Ovary (tissue), 9 donors: Measurements from ENCODE around the gene CPNE4. TPM values are rescaled to one million over a fixed set of nuclear protein-coding genes. Genes with fewer than 3 reads are reported as not detected.
A peak's percentile ranks its signal among the peaks of the same experiment; 100 is the strongest.

Source experiments
- DNase-seq, 5 donors: peaks; one replicate each; pipeline ENCODE4 v3.0.0-alpha.2; 2019 to 2020
- H3K27ac ChIP-seq, 2 donors: fragments of 200-600 bp; one replicate each; pipeline versions ENCODE4 v1.5.1 to v1.8.0; 2019 to 2022
- H3K27me3 ChIP-seq: fragments of 200-600 bp; one replicate; pipeline ENCODE4 v1.8.0; 2022
- H3K36me3 ChIP-seq: fragments of 200-600 bp; sonication (generic); one replicate; pipeline ENCODE4 v1.5.1; 2019
- H3K4me1 ChIP-seq: one replicate; pipeline ENCODE4 v1.8.1; 2013; ENCODE audit warnings: mild to moderate bottlenecking, moderate library complexity; ENCODE audit not compliant: insufficient read depth
- H3K4me3 ChIP-seq: fragments of 200-600 bp; sonication (generic); one replicate; pipeline ENCODE4 v1.5.1; 2017
- H3K9me3 ChIP-seq, 2 donors: fragments of 200-600 bp in 1 of 2; sonication (generic) in 1 of 2; one replicate each; pipeline versions ENCODE4 v1.5.1 to v1.8.1; 2013 to 2019; ENCODE audit warnings: mild to moderate bottlenecking in 1 of 2, moderate library complexity in 1 of 2
- EP300 ChIP-seq: sonication (generic); formaldehyde crosslinking; IDR thresholded peaks from one replicate; pipeline ENCODE4 v1.6.1; 2017; ENCODE audit warnings: antibody characterized with exemption
- POLR2A ChIP-seq: fragments of 450-650 bp; IDR thresholded peaks from one replicate; pipeline ENCODE4 v1.6.1; 2017; ENCODE audit warnings: antibody characterized with exemption, mild to moderate bottlenecking, moderate library complexity
- WGBS, 3 donors: extraction: QIAGEN DNeasy Blood & Tissue Kit in 1 of 3; methylation state at CpG; one replicate each; pipeline versions ENCODE4 v1.1.5 to v1.1.7; 2013 to 2017; 5-methylcytosine and 5-hydroxymethylcytosine counted together
- intact Hi-C, 4 donors: fragments of 100-400 bp; cut with DNase I; formaldehyde crosslinking; loops; one replicate each; pipeline versions ENCODE4 v1.11.0 to v1.15.1; 2022 to 2023
- polyA plus RNA-seq, 2 donors: library from polyadenylated mRNA; stranded (reverse); fragments of 200-250 nt in 1 of 2; fragments of 350-450 nt in 1 of 2; fragmentation: Illumina TruSeq in 1 of 2; extraction: RNeasy Lipid Tissue Mini Kit (QIAGEN cat#74804) in 1 of 2; gene quantifications; one replicate each; pipeline ENCODE4 v1.2.3, GENCODE V29; 2013 to 2014
- total RNA-seq, 7 donors: library from RNA; depleted of rRNA in 2 of 7; stranded (reverse); fragments of >200 nt in 2 of 7; fragmentation: NEBNext Ultra II Directional in 3 of 7; extraction: Animal tissue kit (Norgen Biotek cat#: 25700) in 3 of 7; gene quantifications; one replicate each; pipeline versions ENCODE4 v1.1.0 to v1.2.4, GENCODE V29; 2016 to 2023
- TF ChIP-seq, protein P1 (sequence below), 3 donors: fragments of 450-650 bp in 2 of 3; fragments of 200-600 bp in 1 of 3; IDR thresholded peaks; one replicate each; pipeline versions ENCODE4 v1.5.1 to v1.8.0; 2016 to 2022; ENCODE audit warnings: antibody characterized with exemption in 3 of 3, mild to moderate bottlenecking in 1 of 3
- donor health status: DM: no; HTN: no; CAD: no; lungs with moderate emphysema.
- donor health status: DM: no; HTN: no; CAD: no.
- donor health status: Bipolar disorder and iron deficiency.
- donor health status: DM: yes; HTN: yes; CAD: no.
- donor health status: DM: no; HTN: no; CAD: no.
- donor health status: DM: yes; HTN: yes; CAD: no.

The CPNE4 gene
- total and polyA plus RNA-seq, 9 donors = 0.11 to 0.27 (median 0.13) TPM; not detected in 6

- intact Hi-C loops = no loop called here
- 93 to 96% (median 93%) methylated on average over 3 of the region's 3 CpGs for WGBS, 3 donors
- H3K27ac ChIP-seq = no peak overlapping the region
These were observed 474.0 kb downstream of the CPNE4 start for GRCh38 chr3:131560795-131561194.

DNA sequence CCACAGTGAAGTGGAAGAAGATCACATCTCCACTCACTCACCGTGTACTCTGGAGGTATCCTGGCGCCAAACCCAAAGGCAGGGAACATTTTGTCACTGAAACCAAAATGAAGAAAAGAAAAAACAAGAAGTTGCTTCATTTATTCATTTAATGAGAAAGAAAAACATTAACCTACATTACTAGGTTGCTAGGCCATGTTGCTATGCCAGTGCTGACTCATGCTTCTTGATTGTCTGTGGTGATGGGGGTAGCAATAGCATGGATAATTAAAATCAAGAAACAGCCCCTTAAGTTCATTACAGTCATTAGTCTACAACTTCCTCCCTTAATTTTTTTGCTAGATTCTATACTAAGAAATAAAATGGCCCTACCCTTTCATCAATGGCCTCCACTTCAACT, 479.4 kb downstream of the CPNE4 start:
- H3K36me3 ChIP-seq = no peaks in the 10 kb centered on the region
- intact Hi-C loops = no loop called here
- no peaks in the 10 kb centered on the region for H3K9me3 ChIP-seq
- DNase-seq = no peak
- 93 to 100% (median 96%) methylated on average over 2 of the region's 2 CpGs for whole genome bisulfite sequencing, 3 donors
- no peak overlapping the region for H3K27ac ChIP-seq
- peaks cover 1% of the 10 kb centered on the region for H3K4me1 ChIP-seq
- no peaks in the 10 kb centered on the region for H3K27me3 ChIP-seq
- H3K4me3 ChIP-seq = no peak overlapping the region
- TF ChIP-seq EP300 = no peak
- TF ChIP-seq, protein P1, sequence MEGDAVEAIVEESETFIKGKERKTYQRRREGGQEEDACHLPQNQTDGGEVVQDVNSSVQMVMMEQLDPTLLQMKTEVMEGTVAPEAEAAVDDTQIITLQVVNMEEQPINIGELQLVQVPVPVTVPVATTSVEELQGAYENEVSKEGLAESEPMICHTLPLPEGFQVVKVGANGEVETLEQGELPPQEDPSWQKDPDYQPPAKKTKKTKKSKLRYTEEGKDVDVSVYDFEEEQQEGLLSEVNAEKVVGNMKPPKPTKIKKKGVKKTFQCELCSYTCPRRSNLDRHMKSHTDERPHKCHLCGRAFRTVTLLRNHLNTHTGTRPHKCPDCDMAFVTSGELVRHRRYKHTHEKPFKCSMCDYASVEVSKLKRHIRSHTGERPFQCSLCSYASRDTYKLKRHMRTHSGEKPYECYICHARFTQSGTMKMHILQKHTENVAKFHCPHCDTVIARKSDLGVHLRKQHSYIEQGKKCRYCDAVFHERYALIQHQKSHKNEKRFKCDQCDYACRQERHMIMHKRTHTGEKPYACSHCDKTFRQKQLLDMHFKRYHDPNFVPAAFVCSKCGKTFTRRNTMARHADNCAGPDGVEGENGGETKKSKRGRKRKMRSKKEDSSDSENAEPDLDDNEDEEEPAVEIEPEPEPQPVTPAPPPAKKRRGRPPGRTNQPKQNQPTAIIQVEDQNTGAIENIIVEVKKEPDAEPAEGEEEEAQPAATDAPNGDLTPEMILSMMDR (IDR thresholded peaks at IDR 0.05) = no peak
- TF ChIP-seq POLR2A = no peak

More at GRCh38 chr3:131560795-131561194, 474.0 kb downstream of the CPNE4 start:
- Histone ChIP-seq H3K27me3 (no peaks in the 10 kb centered on the region), H3K9me3 (no peaks in the 10 kb centered on the region), H3K4me3 (no peak overlapping the region), H3K36me3 (no peaks in the 10 kb centered on the region), H3K4me1 (no peaks in the 10 kb centered on the region)
- DNase-seq = no peak
- TF ChIP-seq EP300 = no peak
- no peak for TF ChIP-seq POLR2A
- TF ChIP-seq, protein P1 (IDR thresholded peaks at IDR 0.05) = no peak

- Histone ChIP-seq H3K9me3 (no peaks in the 10 kb centered on the region), H3K27me3 (no peaks in the 10 kb centered on the region), H3K27ac (no peak overlapping the region), H3K36me3 (no peaks in the 10 kb centered on the region), H3K4me3 (no peak overlapping the region), H3K4me1 (peaks cover 3% of the 10 kb centered on the region)
- WGBS, 3 donors = 81 to 86% (median 83%) methylated on average over 3 of the region's 3 CpGs
- DNase-seq = no peak
- TF ChIP-seq POLR2A (no peak), EP300 (no peak)
- TF ChIP-seq, protein P1 (IDR thresholded peaks at IDR 0.05) = no peak
- intact Hi-C loops = no loop called here
These were observed 481.1 kb downstream of the CPNE4 start for GRCh38 chr3:131553495-131554247.

DNA sequence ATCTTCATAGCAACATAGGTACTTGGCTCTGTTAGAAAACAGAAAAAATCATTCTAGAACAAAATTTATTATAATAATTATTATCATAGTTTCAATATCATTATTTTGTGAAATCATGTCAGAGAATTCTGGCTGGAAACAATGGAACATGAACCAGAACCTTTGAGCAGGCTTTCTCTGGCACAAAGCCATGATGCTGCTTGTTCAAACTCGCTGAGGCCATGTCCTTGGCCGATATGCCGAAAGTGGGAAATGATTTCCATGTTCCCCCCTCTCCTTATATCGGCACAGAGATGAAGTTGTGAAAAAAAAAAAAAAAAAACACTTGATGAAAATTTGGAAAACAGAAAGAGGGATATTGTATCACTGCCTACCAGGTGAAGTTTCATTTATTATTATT, 483.1 kb downstream of the CPNE4 start:
- 4 to 9% (median 9%) methylated on average over 4 of the region's 4 CpGs for WGBS, 3 donors
- no peak overlapping the region for H3K27ac ChIP-seq
- TF ChIP-seq, protein P1 (IDR thresholded peaks at IDR 0.05) = no peak
- TF ChIP-seq EP300 (no peak), POLR2A (no peak)
- DNase-seq = peak; percentile 35 to 74 (median 55)
- H3K36me3 ChIP-seq = no peaks in the 10 kb centered on the region
- no peaks in the 10 kb centered on the region for H3K27me3 ChIP-seq
- H3K9me3 ChIP-seq = no peaks in the 10 kb centered on the region
- no peak overlapping the region for H3K4me3 ChIP-seq
- H3K4me1 ChIP-seq = peaks cover 3% of the 10 kb centered on the region
- intact Hi-C loops = no loop called here
